ENCODE data around the gene RAPGEF4. TPM values are rescaled to one million over a fixed set of nuclear protein-coding genes. Genes with fewer than 3 reads are reported as not detected.

Gene RAPGEF4
- total RNA-seq, 1 donor: 0.36 TPM

GRCh38 chr2:172846551-172846950 lies 110.9 kb downstream of the RAPGEF4 start:
- no peaks in the 10 kb centered on the region for H3K27me3 ChIP-seq (ENCODE audit: insufficient read depth, low read length)
- H4K20me1 ChIP-seq (ENCODE audit: insufficient read depth, low read length): no peaks in the 10 kb centered on the region
- H3K79me2 ChIP-seq (ENCODE audit: insufficient read depth, low read length): no peaks in the 10 kb centered on the region
- no peak overlapping the region for H2AFZ ChIP-seq (ENCODE audit: low read length)
- DNase-seq (ENCODE audit: insufficient read length, low spot score, missing footprints): no peak
- no peak overlapping the region for H3K4me2 ChIP-seq (ENCODE audit: insufficient read depth, low read length)
- H3K4me1 ChIP-seq (ENCODE audit: insufficient read depth, low read length): no peaks in the 10 kb centered on the region
- H3K27ac ChIP-seq (ENCODE audit: low read depth, low read length): no peak overlapping the region
- H3K9me3 ChIP-seq (ENCODE audit: low read depth, low read length): no peaks in the 10 kb centered on the region
- no peak for TF ChIP-seq CTCF (IDR thresholded peaks at IDR 0.05; ENCODE audit: extremely low read depth, low read depth, low read length)
- no peaks in the 10 kb centered on the region for H3K36me3 ChIP-seq (ENCODE audit: insufficient read depth, low read length)
- H3K4me3 ChIP-seq (ENCODE audit: insufficient read depth, low read length): no peak overlapping the region

DNA sequence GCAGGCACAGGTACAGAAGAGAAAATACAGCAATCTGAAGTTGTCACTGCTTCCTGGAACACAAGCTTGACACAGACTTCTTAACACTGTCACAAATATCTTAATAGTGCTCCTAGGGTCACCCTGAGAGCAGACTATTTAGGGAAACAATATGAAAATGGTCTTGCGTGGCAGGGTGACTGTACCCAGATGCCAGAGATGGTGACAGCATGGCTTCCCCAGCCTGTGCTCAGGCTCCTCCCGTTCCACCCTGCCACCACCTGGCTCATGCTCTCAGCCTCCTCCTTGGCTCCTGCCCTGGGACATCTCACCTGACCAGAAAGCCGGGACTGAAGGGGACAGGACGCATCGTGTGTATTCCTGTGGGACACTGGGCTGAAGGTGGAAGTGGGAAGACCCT lies 111.5 kb downstream of the RAPGEF4 start:
- H3K4me2 ChIP-seq (ENCODE audit: insufficient read depth, low read length): no peak overlapping the region
- no peak for DNase-seq (ENCODE audit: insufficient read length, low spot score, missing footprints)
- H4K20me1 ChIP-seq (ENCODE audit: insufficient read depth, low read length): no peaks in the 10 kb centered on the region
- no peak overlapping the region for H3K27ac ChIP-seq (ENCODE audit: low read depth, low read length)
- H3K36me3 ChIP-seq (ENCODE audit: insufficient read depth, low read length): no peaks in the 10 kb centered on the region
- no peak overlapping the region for H3K4me3 ChIP-seq (ENCODE audit: insufficient read depth, low read length)
- H2AFZ ChIP-seq (ENCODE audit: low read length): no peak overlapping the region
- no peaks in the 10 kb centered on the region for H3K27me3 ChIP-seq (ENCODE audit: insufficient read depth, low read length)
- H3K4me1 ChIP-seq (ENCODE audit: insufficient read depth, low read length): no peaks in the 10 kb centered on the region
- H3K79me2 ChIP-seq (ENCODE audit: insufficient read depth, low read length): no peaks in the 10 kb centered on the region
- TF ChIP-seq CTCF (IDR thresholded peaks at IDR 0.05; ENCODE audit: extremely low read depth, low read depth, low read length): no peak
- H3K9me3 ChIP-seq (ENCODE audit: low read depth, low read length): no peaks in the 10 kb centered on the region

DNA sequence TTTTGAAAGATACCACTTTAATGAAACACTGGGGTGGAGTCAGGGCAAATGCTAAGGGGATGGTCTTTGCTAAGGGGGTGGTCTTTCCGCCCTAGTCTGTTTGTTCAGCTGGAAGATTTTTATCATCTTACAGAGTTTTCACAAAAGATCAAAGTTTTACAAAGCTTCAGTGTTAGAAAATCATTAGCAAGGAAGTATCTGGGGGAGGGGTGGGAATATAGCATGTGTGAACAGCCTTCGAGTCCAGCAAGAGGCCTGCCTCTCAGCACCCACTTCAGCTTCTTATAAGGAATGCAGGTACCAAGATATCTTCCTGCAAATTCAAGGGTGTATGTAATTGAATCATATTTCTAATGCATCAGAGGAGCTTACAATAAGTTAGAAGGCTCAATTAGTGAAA lies 112.9 kb downstream of the RAPGEF4 start:
- Histone ChIP-seq H3K4me2 (ENCODE audit: insufficient read depth, low read length) (no peak overlapping the region), H4K20me1 (ENCODE audit: insufficient read depth, low read length) (no peaks in the 10 kb centered on the region), H3K36me3 (ENCODE audit: insufficient read depth, low read length) (no peaks in the 10 kb centered on the region), H3K4me3 (ENCODE audit: insufficient read depth, low read length) (no peak overlapping the region), H2AFZ (ENCODE audit: low read length) (no peak overlapping the region), H3K27me3 (ENCODE audit: insufficient read depth, low read length) (no peaks in the 10 kb centered on the region), H3K27ac (ENCODE audit: low read depth, low read length) (no peak overlapping the region), H3K4me1 (ENCODE audit: insufficient read depth, low read length) (no peaks in the 10 kb centered on the region), H3K79me2 (ENCODE audit: insufficient read depth, low read length) (no peaks in the 10 kb centered on the region), H3K9me3 (ENCODE audit: low read depth, low read length) (no peaks in the 10 kb centered on the region)
- TF ChIP-seq CTCF (IDR thresholded peaks at IDR 0.05; ENCODE audit: extremely low read depth, low read depth, low read length): no peak
- DNase-seq (ENCODE audit: insufficient read length, low spot score, missing footprints): no peak

- Histone ChIP-seq H3K4me2 (ENCODE audit: insufficient read depth, low read length) (no peak overlapping the region), H3K79me2 (ENCODE audit: insufficient read depth, low read length) (no peaks in the 10 kb centered on the region), H4K20me1 (ENCODE audit: insufficient read depth, low read length) (no peaks in the 10 kb centered on the region), H3K27me3 (ENCODE audit: insufficient read depth, low read length) (no peaks in the 10 kb centered on the region), H2AFZ (ENCODE audit: low read length) (no peak overlapping the region), H3K27ac (ENCODE audit: low read depth, low read length) (no peak overlapping the region), H3K4me1 (ENCODE audit: insufficient read depth, low read length) (no peaks in the 10 kb centered on the region), H3K4me3 (ENCODE audit: insufficient read depth, low read length) (no peak overlapping the region), H3K36me3 (ENCODE audit: insufficient read depth, low read length) (no peaks in the 10 kb centered on the region), H3K9me3 (ENCODE audit: low read depth, low read length) (no peaks in the 10 kb centered on the region)
- no peak for TF ChIP-seq CTCF (IDR thresholded peaks at IDR 0.05; ENCODE audit: extremely low read depth, low read depth, low read length)
- no peak for DNase-seq (ENCODE audit: insufficient read length, low spot score, missing footprints)
Measured at GRCh38 chr2:172849519-172850217, 114.0 kb downstream of the RAPGEF4 start.
